Trophoblast cell (in vitro differentiated cells and primary cell): ENCODE results near the gene CCDC12.

ENCODE experiments used
- DNase-seq, 2 donors: peaks; one replicate each; pipeline ENCODE4 v3.0.0-alpha.2; 2016
- H2AFZ ChIP-seq: 2 replicates; pipeline ENCODE4 v1.6.1; 2013; ENCODE audit warnings: low read length, moderate library complexity, mild to moderate bottlenecking; ENCODE audit not compliant: insufficient read depth, poor library complexity
- H2AK5ac ChIP-seq: 2 replicates; pipeline ENCODE4 v1.6.1; 2013; ENCODE audit warnings: mild to moderate bottlenecking, low read length
- H2BK120ac ChIP-seq: 2 replicates; pipeline ENCODE4 v1.6.1; 2013; ENCODE audit warnings: low read length, mild to moderate bottlenecking, moderate library complexity; ENCODE audit not compliant: insufficient read depth, poor library complexity
- H2BK12ac ChIP-seq: 2 replicates; pipeline ENCODE4 v1.6.1; 2013; ENCODE audit warnings: mild to moderate bottlenecking, low read length, moderate library complexity
- H2BK5ac ChIP-seq: 2 replicates; pipeline ENCODE4 v1.6.1; 2013; ENCODE audit warnings: low read length, low read depth, moderate library complexity, mild to moderate bottlenecking; ENCODE audit not compliant: poor library complexity
- H3K14ac ChIP-seq: 2 replicates; pipeline ENCODE4 v1.6.1; 2013; ENCODE audit warnings: mild to moderate bottlenecking, low read length
- H3K18ac ChIP-seq: 2 replicates; pipeline ENCODE4 v1.6.1; 2013; ENCODE audit warnings: mild to moderate bottlenecking, low read length
- H3K23ac ChIP-seq: 2 replicates; pipeline ENCODE4 v1.6.1; 2013; ENCODE audit warnings: low read length
- H3K27ac ChIP-seq: 2 replicates; pipeline ENCODE4 v1.5.1; 2013; ENCODE audit warnings: low read depth, mild to moderate bottlenecking, inconsistent platforms, low read length, moderate library complexity
- H3K27me3 ChIP-seq: 2 replicates; pipeline ENCODE4 v1.6.1; 2013; ENCODE audit warnings: inconsistent platforms, mild to moderate bottlenecking, low read length, moderate library complexity; ENCODE audit not compliant: insufficient read depth
- H3K36me3 ChIP-seq, 2 experiments: 1 replicate in 1 of 2; 2 replicates in 1 of 2; pipeline ENCODE4 v1.6.1; 2013; ENCODE audit warnings: low read length in 2 of 2, mild to moderate bottlenecking in 2 of 2, moderate library complexity in 1 of 2; ENCODE audit not compliant: insufficient read depth in 2 of 2, control insufficient read depth in 1 of 2
- H3K4ac ChIP-seq: 2 replicates; pipeline ENCODE4 v1.6.1; 2013; ENCODE audit warnings: low read depth, mild to moderate bottlenecking, low read length, moderate library complexity
- H3K4me1 ChIP-seq, 2 experiments: 1 replicate in 1 of 2; 2 replicates in 1 of 2; pipeline ENCODE4 v1.6.1; 2013; ENCODE audit warnings: low read length in 2 of 2, mild to moderate bottlenecking in 2 of 2, moderate library complexity in 1 of 2; ENCODE audit not compliant: insufficient read depth in 2 of 2, control insufficient read depth in 1 of 2
- H3K4me2 ChIP-seq: 2 replicates; pipeline ENCODE4 v1.6.1; 2013; ENCODE audit warnings: inconsistent platforms, mild to moderate bottlenecking, low read length, moderate library complexity
- H3K4me3 ChIP-seq: 2 replicates; pipeline ENCODE4 v1.5.1; 2013; ENCODE audit warnings: mild to moderate bottlenecking, low read depth, low read length, inconsistent platforms
- H3K79me1 ChIP-seq: one replicate; pipeline ENCODE4 v1.6.1; 2013; ENCODE audit warnings: low read length
- H3K79me2 ChIP-seq: 2 replicates; pipeline ENCODE4 v1.6.1; 2013; ENCODE audit warnings: low read length, mild to moderate bottlenecking; ENCODE audit not compliant: control insufficient read depth, insufficient read depth, poor library complexity
- H3K9ac ChIP-seq: 2 replicates; pipeline ENCODE4 v1.6.1; 2013; ENCODE audit warnings: mild to moderate bottlenecking, low read length
- H3K9me3 ChIP-seq: 2 replicates; pipeline ENCODE4 v1.6.1; 2013; ENCODE audit warnings: low read depth, mild to moderate bottlenecking, control low read depth, inconsistent platforms, low read length; ENCODE audit not compliant: insufficient read depth
- H4K12ac ChIP-seq: 2 replicates; pipeline ENCODE4 v1.6.1; 2013; ENCODE audit warnings: low read depth, mild to moderate bottlenecking, low read length, moderate library complexity
- H4K8ac ChIP-seq: 2 replicates; pipeline ENCODE4 v1.6.1; 2013; ENCODE audit warnings: low read depth, mild to moderate bottlenecking, low read length, moderate library complexity
- H4K91ac ChIP-seq: one replicate; pipeline ENCODE4 v1.6.1; 2013; ENCODE audit warnings: low read depth, mild to moderate bottlenecking, low read length, moderate library complexity
- WGBS: extraction: QIAGEN DNeasy Blood & Tissue Kit; methylation state at CpG from one replicate; pipeline ENCODE4 v1.1.7; 2013; ENCODE audit warnings: missing lambda C conversion rate; ENCODE audit not compliant: insufficient read length, insufficient coverage; ENCODE audit errors: extremely low coverage; 5-methylcytosine and 5-hydroxymethylcytosine counted together

Gene CCDC12

GRCh38 chr3:46893146-46893748 lies 83.3 kb downstream of the CCDC12 start:
- Histone ChIP-seq H2BK5ac (no peak overlapping the region), H3K4ac (no peak overlapping the region), H3K4me3 (no peak overlapping the region), H4K91ac (no peak overlapping the region), H3K18ac (no peak overlapping the region), H3K4me2 (no peak overlapping the region), H3K4me1 (peaks cover 5 to 8% of the 10 kb centered on the region in 2 experiments), H3K9me3 (peaks cover 2% of the 10 kb centered on the region), H3K36me3 (no peaks in the 10 kb centered on the region), H2AFZ (no peak overlapping the region), H3K23ac (no peak overlapping the region), H3K79me2 (peaks cover 2% of the 10 kb centered on the region), H2BK120ac (no peak overlapping the region), H3K27me3 (peaks cover 11% of the 10 kb centered on the region), H3K79me1 (no peaks in the 10 kb centered on the region), H2BK12ac (no peak overlapping the region), H3K14ac (no peak overlapping the region), H2AK5ac (no peak overlapping the region), H3K27ac (no peak overlapping the region), H4K8ac (no peak overlapping the region), H4K12ac (no peak overlapping the region), H3K9ac (no peak overlapping the region)
- WGBS: no CpG with 5 or more reads among the region's 6 CpGs
- DNase-seq: no peak

GRCh38 chr3:46892285-46893145 lies 84.0 kb downstream of the CCDC12 start:
- Histone ChIP-seq H3K14ac (no peak overlapping the region), H4K91ac (no peak overlapping the region), H2AK5ac (no peak overlapping the region), H3K23ac (no peak overlapping the region), H4K12ac (peak overlapping the region; percentile 6), H3K4me2 (peak overlapping the region; percentile 63), H3K79me1 (no peaks in the 10 kb centered on the region), H2BK12ac (no peak overlapping the region), H3K27ac (no peak overlapping the region), H3K9ac (no peak overlapping the region), H3K18ac (no peak overlapping the region), H3K4ac (no peak overlapping the region), H3K4me3 (peak overlapping the region; percentile 34), H4K8ac (no peak overlapping the region), H2AFZ (peak overlapping the region; percentile 6), H3K36me3 (no peaks in the 10 kb centered on the region), H2BK120ac (no peak overlapping the region), H3K79me2 (peaks cover 2% of the 10 kb centered on the region), H3K9me3 (peaks cover 2% of the 10 kb centered on the region), H3K4me1 (peaks cover 5 to 8% of the 10 kb centered on the region in 2 experiments), H2BK5ac (no peak overlapping the region), H3K27me3 (peaks cover 11% of the 10 kb centered on the region)
- no CpG with 5 or more reads among the region's 58 CpGs for WGBS
- DNase-seq: peak; percentile 30 to 52

- H2BK5ac ChIP-seq: no peak overlapping the region
- no peak overlapping the region for H2BK120ac ChIP-seq
- no peak overlapping the region for H3K18ac ChIP-seq
- no peak overlapping the region for H3K9ac ChIP-seq
- H3K79me1 ChIP-seq: no peaks in the 10 kb centered on the region
- no peak overlapping the region for H3K27ac ChIP-seq
- H2AK5ac ChIP-seq: no peak overlapping the region
- H3K27me3 ChIP-seq: peaks cover 11% of the 10 kb centered on the region
- no peaks in the 10 kb centered on the region for H3K36me3 ChIP-seq
- H3K4me1 ChIP-seq: peaks cover 5 to 8% of the 10 kb centered on the region in 2 experiments
- no peak overlapping the region for H2AFZ ChIP-seq
- no peak overlapping the region for H3K14ac ChIP-seq
- no peak overlapping the region for H4K91ac ChIP-seq
- H4K12ac ChIP-seq: no peak overlapping the region
- no peak overlapping the region for H3K4ac ChIP-seq
- no CpG with 5 or more reads among the region's 3 CpGs for WGBS
- no peak overlapping the region for H2BK12ac ChIP-seq
- H4K8ac ChIP-seq: no peak overlapping the region
- H3K4me3 ChIP-seq: no peak overlapping the region
- H3K4me2 ChIP-seq: no peak overlapping the region
- H3K9me3 ChIP-seq: peaks cover 2% of the 10 kb centered on the region
- peaks cover 2% of the 10 kb centered on the region for H3K79me2 ChIP-seq
- H3K23ac ChIP-seq: no peak overlapping the region
- DNase-seq: no peak
Measured at GRCh38 chr3:46891132-46891531, 85.4 kb downstream of the CCDC12 start.

- no peak overlapping the region for H2BK120ac ChIP-seq
- no peak overlapping the region for H2AFZ ChIP-seq
- H3K4me2 ChIP-seq: no peak overlapping the region
- no peak overlapping the region for H3K9ac ChIP-seq
- peaks cover 11% of the 10 kb centered on the region for H3K27me3 ChIP-seq
- no peak overlapping the region for H2BK12ac ChIP-seq
- no peak overlapping the region for H3K4me3 ChIP-seq
- peaks cover 5 to 8% of the 10 kb centered on the region in 2 experiments for H3K4me1 ChIP-seq
- H3K79me2 ChIP-seq: peaks cover 2% of the 10 kb centered on the region
- no peak overlapping the region for H3K18ac ChIP-seq
- H4K91ac ChIP-seq: no peak overlapping the region
- no peak overlapping the region for H3K4ac ChIP-seq
- no peaks in the 10 kb centered on the region for H3K36me3 ChIP-seq
- H3K23ac ChIP-seq: no peak overlapping the region
- no CpG with 5 or more reads among the region's 1 CpG for WGBS
- peaks cover 6% of the 10 kb centered on the region for H3K9me3 ChIP-seq
- H4K8ac ChIP-seq: no peak overlapping the region
- no peak overlapping the region for H2AK5ac ChIP-seq
- no peaks in the 10 kb centered on the region for H3K79me1 ChIP-seq
- no peak overlapping the region for H2BK5ac ChIP-seq
- DNase-seq: no peak
- no peak overlapping the region for H4K12ac ChIP-seq
- no peak overlapping the region for H3K27ac ChIP-seq
- H3K14ac ChIP-seq: no peak overlapping the region
Measured at GRCh38 chr3:46890132-46890531, 86.4 kb downstream of the CCDC12 start.
